ENCODE results near the gene PDPK1.
"Not testable (repeated sequence)": the region's sequence is repeated elsewhere in the genome, so short reads cannot be mapped to it uniquely, and the experiment has no call there.

Gene PDPK1

DNA sequence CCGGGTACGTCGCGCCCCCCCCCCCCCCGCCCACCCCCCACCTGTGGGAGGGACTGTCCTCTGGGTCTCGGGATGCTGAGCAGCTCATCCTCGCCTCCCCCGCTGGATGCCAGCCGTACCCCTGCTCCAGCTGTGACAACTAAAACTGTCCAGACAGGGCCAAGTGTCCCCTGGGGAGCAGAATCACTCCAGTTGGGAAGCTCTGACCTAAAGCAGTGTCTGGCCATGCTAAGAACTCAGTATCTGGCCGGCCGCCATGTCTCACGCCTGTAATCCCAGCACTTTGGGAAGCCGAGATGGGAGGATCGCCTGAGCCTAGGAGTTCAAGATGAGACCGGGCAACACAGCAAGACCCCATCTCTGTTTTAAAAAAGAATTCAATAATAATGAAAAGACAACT is 83.0 kb downstream of the PDPK1 start:
- DNase-seq: not testable (repeated sequence)

DNA sequence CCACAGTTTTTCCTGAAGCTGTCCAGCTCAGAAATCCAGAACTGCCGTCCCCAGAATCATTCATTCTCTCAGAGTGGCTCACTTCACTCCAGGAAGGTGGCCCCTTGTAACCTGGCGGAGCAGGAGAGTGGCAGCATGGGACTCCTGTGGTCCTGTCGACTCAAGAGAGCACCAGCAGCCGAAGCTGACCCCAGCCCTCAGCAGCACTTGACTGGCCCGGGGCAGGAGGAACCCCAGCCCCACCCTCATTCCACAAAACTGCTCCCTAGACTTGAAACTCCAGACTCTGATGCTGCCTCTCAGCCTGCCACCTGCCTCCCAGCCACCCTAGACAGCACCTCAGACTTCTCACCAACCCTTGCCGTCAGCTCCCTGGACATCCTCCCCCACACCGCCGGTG is 83.6 kb downstream of the PDPK1 start:
- not testable (repeated sequence) for DNase-seq

DNA sequence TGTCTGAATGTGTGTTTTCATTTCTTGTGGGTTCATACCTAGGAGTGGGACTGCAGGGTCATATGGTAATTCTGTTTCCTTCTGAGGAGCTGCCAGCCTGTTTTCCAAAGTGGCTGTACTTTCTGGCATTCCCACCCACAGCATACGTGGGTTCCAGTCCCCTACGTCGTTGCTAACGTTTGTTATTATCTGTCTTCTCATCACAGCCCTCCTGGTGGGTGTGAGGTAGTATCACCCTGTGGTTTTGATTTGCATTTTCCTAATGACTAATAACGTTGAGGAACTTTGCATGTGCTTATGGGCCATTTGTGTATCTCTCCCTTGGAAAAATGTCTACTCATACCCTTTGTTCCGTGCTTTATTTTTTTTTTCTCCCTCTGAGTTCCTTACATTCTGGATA is 89.3 kb downstream of the PDPK1 start:
- not testable (repeated sequence) for DNase-seq

DNA sequence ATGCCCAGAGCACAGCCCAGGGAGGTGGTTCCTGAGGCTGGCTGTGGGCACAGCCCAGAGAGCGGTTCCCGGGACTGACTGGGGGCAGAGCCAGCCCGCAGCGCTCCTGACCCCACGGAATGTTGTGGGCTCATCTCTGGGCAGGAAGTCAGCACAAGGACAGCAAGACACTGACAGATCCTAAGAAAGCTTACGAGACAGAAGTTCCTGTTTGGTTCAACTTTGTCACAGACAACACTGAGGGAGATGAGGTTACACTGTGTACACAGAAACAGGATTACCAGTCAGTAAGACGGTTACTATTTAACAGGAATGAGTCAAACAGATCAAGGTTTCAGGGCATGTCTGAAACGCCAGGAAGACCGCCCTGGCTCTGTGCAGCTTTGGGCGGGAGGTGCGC is 93.4 kb downstream of the PDPK1 start:
- DNase-seq: not testable (repeated sequence)

DNA sequence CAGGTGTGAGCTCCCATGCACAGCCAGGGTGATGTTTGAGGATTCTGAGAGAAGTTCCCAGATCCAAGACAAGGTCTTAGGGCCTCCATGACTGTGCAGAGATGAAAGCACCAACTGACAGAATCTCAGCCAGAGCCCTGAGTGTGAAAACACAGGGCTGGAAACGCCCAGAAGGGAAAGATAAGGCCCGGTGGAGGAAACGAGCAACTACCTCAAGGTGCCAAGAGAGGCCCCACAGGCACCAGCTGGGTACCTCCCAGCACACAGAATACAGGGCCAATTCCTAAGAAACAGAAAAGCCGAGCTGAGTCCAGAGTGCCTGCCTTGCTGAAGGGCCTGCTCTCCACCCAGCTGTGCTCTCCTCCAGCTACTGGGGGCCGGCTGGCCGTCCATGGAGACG is 94.5 kb downstream of the PDPK1 start:
- DNase-seq: not testable (repeated sequence)

DNA sequence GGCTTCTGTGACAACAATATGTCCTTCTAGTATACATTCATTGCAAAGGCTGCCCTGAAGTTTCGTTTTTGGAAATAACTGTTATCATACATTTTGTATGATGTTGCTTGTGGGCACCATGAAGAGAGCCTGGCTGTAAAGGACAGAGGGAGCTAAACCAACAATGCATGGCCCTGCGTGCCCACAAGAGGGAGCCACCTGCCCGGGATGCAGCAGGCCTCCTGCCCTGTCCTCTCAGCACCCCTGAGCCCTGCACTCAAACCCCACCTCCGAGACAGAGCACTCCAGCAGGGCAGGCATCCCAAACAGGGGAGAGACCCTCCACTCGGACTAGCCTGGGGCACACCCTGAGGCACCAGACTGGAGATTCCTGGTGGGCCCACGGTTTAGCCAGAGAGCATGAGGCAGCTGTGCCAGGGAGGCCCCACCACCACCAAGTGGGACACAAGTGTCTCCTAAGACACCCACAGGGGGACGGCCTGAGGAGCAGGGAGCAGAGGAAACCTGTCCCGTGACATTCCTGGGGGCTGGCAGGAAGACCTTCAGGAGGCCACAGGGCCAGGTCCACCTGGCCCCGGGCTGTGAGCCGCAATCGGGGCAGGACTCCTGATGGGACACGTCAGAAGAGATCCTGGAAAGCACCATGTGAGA is 101.4 kb downstream of the PDPK1 start:
- DNase-seq: not testable (repeated sequence)

DNA sequence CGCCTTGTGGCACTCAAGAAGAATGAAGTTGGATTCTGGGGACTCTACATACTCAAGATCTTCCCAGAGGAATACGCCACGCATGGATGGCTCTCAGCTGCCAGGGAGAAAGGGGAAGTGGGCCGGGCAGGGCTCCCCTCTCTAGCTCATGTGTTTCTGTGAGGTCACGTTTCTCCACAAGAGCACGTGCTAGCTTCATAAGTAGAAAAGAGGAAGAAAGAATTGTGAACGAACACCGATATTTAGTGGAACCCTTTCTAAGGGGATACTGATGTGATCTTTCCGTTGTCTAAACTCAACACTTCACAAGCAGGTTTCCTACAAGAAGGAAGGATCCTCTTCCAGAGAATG is 101.9 kb downstream of the PDPK1 start:
- not testable (repeated sequence) for DNase-seq

DNA sequence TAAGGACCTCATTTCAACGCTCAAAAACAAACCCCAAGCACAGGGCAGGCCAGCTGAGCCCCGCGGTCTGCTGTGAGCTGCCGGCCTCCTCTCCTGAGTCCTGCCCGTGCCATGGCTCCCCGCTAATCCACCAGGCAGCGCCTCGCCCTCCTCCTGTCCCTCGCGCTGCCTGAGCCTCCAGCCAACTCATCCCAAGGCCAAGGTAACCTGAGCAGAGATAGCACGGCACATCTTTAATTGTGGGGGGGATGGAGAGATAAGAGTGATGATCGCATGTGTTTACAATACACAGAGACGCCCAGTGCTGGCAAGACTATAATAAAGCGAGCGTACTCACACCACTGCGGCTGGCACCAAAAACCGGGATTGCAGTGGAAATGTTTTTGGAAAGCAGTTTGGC is 104.7 kb downstream of the PDPK1 start:
- DNase-seq: not testable (repeated sequence)

DNA sequence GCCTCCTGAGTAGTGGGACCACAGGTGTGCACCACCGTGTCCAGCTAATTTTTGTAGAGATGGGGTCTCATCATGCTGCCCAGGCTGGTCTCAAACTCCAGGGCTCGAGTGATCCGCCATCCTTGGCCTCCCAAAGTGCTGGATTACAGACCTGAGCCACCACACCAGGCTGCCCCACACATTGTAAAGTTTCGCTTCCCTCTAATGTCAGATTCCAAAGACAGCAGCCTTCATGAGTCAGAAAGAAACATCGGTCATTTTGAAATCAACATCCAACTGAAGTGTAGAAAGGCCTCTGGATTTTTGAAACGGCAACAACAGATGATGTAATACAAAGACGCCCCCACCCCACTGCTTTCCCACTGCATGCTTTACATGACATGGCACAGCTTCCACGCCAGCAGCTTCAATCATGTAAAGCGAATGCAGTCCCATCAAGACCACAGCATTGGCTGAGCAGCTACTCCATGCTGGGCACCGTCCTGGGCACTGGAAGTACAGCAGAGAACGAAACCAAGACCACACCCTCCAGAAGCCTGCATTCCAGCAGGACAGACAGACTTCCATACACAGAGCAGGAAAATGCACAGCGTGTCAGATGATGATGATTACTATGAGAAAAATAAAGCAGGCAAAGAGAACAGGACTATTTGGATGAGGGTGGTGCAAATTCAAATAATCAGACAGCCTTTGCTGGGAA is 107.1 kb downstream of the PDPK1 start:
- not testable (repeated sequence) for DNase-seq

DNA sequence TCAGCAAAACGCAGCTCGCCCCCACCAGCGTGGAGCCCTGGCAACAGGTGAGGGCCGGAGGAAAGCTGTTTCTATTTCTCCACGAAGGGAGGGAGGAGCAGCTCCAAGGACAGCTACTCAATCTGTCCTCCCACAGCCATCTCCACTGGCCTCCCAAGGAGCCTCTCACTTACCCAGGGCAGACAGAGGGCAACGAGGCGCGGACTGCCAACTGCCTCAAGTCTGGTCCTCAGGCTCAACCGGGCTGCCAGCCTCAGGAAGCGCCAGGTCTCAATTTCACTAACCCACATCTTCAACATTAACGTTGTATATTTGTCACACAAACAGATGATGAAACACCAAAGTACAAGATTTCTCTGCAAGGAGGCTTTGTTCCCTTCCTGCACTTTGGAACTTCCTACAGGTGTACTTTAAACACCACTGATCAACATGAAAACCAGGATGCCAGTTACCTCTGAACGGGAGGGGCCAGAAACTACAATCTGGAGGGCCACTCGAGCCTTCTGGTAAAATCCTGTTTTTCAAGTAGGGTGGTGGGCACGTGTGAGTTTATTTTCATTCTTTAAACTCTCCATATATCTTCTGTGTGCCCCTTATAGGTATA is 113.5 kb downstream of the PDPK1 start:
- DNase-seq: not testable (repeated sequence)

Measured in HCEC 1CT (cell line).